ENCODE results near the gene TNNI3K. TPM values are rescaled to one million over a fixed set of nuclear protein-coding genes. Genes with fewer than 3 reads are reported as not detected.

Gene TNNI3K
- total RNA-seq, 2 experiments from 2014 or later: 0.45 to 0.67 TPM

- no peak overlapping the region for H3K27ac Mint-ChIP-seq
- DNase-seq: no peak
- H3K36me3 Mint-ChIP-seq: no peaks in the 10 kb centered on the region
- POLR2A ChIA-PET: no interaction called here
- no peaks in the 10 kb centered on the region for H3K27me3 Mint-ChIP-seq
- H3K4me1 Mint-ChIP-seq: no peaks in the 10 kb centered on the region
- no peak overlapping the region for H3K4me3 Mint-ChIP-seq
- no peak for ATAC-seq (ENCODE audit: low read depth)
- no peaks in the 10 kb centered on the region for H3K9me3 Mint-ChIP-seq
Observed at GRCh38 chr1:74380252-74380651, 145.1 kb downstream of the TNNI3K start.

GRCh38 chr1:74388855-74389254 is 153.7 kb downstream of the TNNI3K start:
- POLR2A ChIA-PET: no interaction called here
- ATAC-seq (ENCODE audit: low read depth) (no peak), DNase-seq (no peak)
- H3K9me3 Mint-ChIP-seq: no peaks in the 10 kb centered on the region
- H3K27me3 Mint-ChIP-seq: no peaks in the 10 kb centered on the region
- no peaks in the 10 kb centered on the region for H3K36me3 Mint-ChIP-seq
- H3K4me3 Mint-ChIP-seq: no peak overlapping the region
- H3K27ac Mint-ChIP-seq: no peak overlapping the region
- no peaks in the 10 kb centered on the region for H3K4me1 Mint-ChIP-seq

GRCh38 chr1:74392186-74392585 is 157.0 kb downstream of the TNNI3K start:
- Mint-ChIP-seq H3K9me3 (no peaks in the 10 kb centered on the region), H3K27me3 (no peaks in the 10 kb centered on the region), H3K27ac (no peak overlapping the region), H3K36me3 (no peaks in the 10 kb centered on the region), H3K4me3 (no peak overlapping the region), H3K4me1 (no peaks in the 10 kb centered on the region)
- POLR2A ChIA-PET: no interaction called here
- DNase-seq (no peak), ATAC-seq (ENCODE audit: low read depth) (no peak)

- POLR2A ChIA-PET: no interaction called here
- Mint-ChIP-seq H3K4me3 (no peak overlapping the region), H3K9me3 (no peaks in the 10 kb centered on the region), H3K4me1 (no peaks in the 10 kb centered on the region), H3K27ac (no peak overlapping the region), H3K27me3 (no peaks in the 10 kb centered on the region), H3K36me3 (no peaks in the 10 kb centered on the region)
- no peak for ATAC-seq (ENCODE audit: low read depth)
- no peak for DNase-seq
Observed at GRCh38 chr1:74392840-74393239, 157.7 kb downstream of the TNNI3K start.

GRCh38 chr1:74395571-74395970 is 160.4 kb downstream of the TNNI3K start:
- Mint-ChIP-seq H3K4me3 (no peak overlapping the region), H3K9me3 (no peaks in the 10 kb centered on the region), H3K27ac (no peak overlapping the region), H3K36me3 (no peaks in the 10 kb centered on the region), H3K27me3 (no peaks in the 10 kb centered on the region), H3K4me1 (no peaks in the 10 kb centered on the region)
- POLR2A ChIA-PET: no interaction called here
- DNase-seq: no peak
- ATAC-seq (ENCODE audit: low read depth): no peak

- H3K27me3 Mint-ChIP-seq: no peaks in the 10 kb centered on the region
- POLR2A ChIA-PET: no interaction called here
- no peaks in the 10 kb centered on the region for H3K9me3 Mint-ChIP-seq
- ATAC-seq (ENCODE audit: low read depth) (no peak), DNase-seq (no peak)
- H3K4me3 Mint-ChIP-seq: no peak overlapping the region
- no peaks in the 10 kb centered on the region for H3K4me1 Mint-ChIP-seq
- no peaks in the 10 kb centered on the region for H3K36me3 Mint-ChIP-seq
- H3K27ac Mint-ChIP-seq: no peak overlapping the region
Observed at GRCh38 chr1:74396462-74396861, 161.3 kb downstream of the TNNI3K start.

GRCh38 chr1:74396933-74397332 is 161.7 kb downstream of the TNNI3K start:
- POLR2A ChIA-PET: no interaction called here
- ATAC-seq (ENCODE audit: low read depth) (no peak), DNase-seq (no peak)
- H3K27ac Mint-ChIP-seq: no peak overlapping the region
- H3K4me3 Mint-ChIP-seq: no peak overlapping the region
- no peaks in the 10 kb centered on the region for H3K4me1 Mint-ChIP-seq
- H3K9me3 Mint-ChIP-seq: no peaks in the 10 kb centered on the region
- no peaks in the 10 kb centered on the region for H3K36me3 Mint-ChIP-seq
- H3K27me3 Mint-ChIP-seq: no peaks in the 10 kb centered on the region

GRCh38 chr1:74399249-74399648 is 164.1 kb downstream of the TNNI3K start:
- DNase-seq (no peak), ATAC-seq (ENCODE audit: low read depth) (no peak)
- POLR2A ChIA-PET: no interaction called here
- H3K9me3 Mint-ChIP-seq: no peaks in the 10 kb centered on the region
- H3K4me1 Mint-ChIP-seq: no peaks in the 10 kb centered on the region
- no peak overlapping the region for H3K27ac Mint-ChIP-seq
- H3K4me3 Mint-ChIP-seq: no peak overlapping the region
- H3K27me3 Mint-ChIP-seq: no peaks in the 10 kb centered on the region
- no peaks in the 10 kb centered on the region for H3K36me3 Mint-ChIP-seq

- POLR2A ChIA-PET: no interaction called here
- H3K27me3 Mint-ChIP-seq: no peaks in the 10 kb centered on the region
- DNase-seq: no peak
- H3K36me3 Mint-ChIP-seq: no peaks in the 10 kb centered on the region
- H3K27ac Mint-ChIP-seq: no peak overlapping the region
- H3K4me1 Mint-ChIP-seq: no peaks in the 10 kb centered on the region
- H3K9me3 Mint-ChIP-seq: no peaks in the 10 kb centered on the region
- ATAC-seq (ENCODE audit: low read depth): no peak
- H3K4me3 Mint-ChIP-seq: no peak overlapping the region
Observed at GRCh38 chr1:74402873-74403272, 167.7 kb downstream of the TNNI3K start.

GRCh38 chr1:74403606-74404005 is 168.4 kb downstream of the TNNI3K start:
- no peak for ATAC-seq (ENCODE audit: low read depth)
- no peaks in the 10 kb centered on the region for H3K36me3 Mint-ChIP-seq

GRCh38 chr1:74406759-74407158 is 171.6 kb downstream of the TNNI3K start:
- ATAC-seq (ENCODE audit: low read depth) (no peak), DNase-seq (no peak)
- H3K27ac Mint-ChIP-seq: no peak overlapping the region
- POLR2A ChIA-PET: no interaction called here
- no peaks in the 10 kb centered on the region for H3K27me3 Mint-ChIP-seq
- H3K9me3 Mint-ChIP-seq: no peaks in the 10 kb centered on the region
- H3K36me3 Mint-ChIP-seq: no peaks in the 10 kb centered on the region
- H3K4me3 Mint-ChIP-seq: no peak overlapping the region
- H3K4me1 Mint-ChIP-seq: no peaks in the 10 kb centered on the region

More at GRCh38 chr1:74403606-74404005, 168.4 kb downstream of the TNNI3K start:
- H3K4me3 Mint-ChIP-seq: no peak overlapping the region
- no peaks in the 10 kb centered on the region for H3K9me3 Mint-ChIP-seq
- POLR2A ChIA-PET: no interaction called here
- DNase-seq: no peak
- no peaks in the 10 kb centered on the region for H3K27me3 Mint-ChIP-seq
- no peaks in the 10 kb centered on the region for H3K4me1 Mint-ChIP-seq
- H3K27ac Mint-ChIP-seq: no peak overlapping the region

GRCh38 chr1:74407902-74408301 is 172.7 kb downstream of the TNNI3K start:
- Mint-ChIP-seq H3K36me3 (no peaks in the 10 kb centered on the region), H3K27me3 (no peaks in the 10 kb centered on the region), H3K9me3 (no peaks in the 10 kb centered on the region), H3K4me1 (no peaks in the 10 kb centered on the region), H3K4me3 (no peak overlapping the region), H3K27ac (no peak overlapping the region)
- DNase-seq (no peak), ATAC-seq (ENCODE audit: low read depth) (no peak)
- POLR2A ChIA-PET: no interaction called here

GRCh38 chr1:74412244-74412643 is 177.1 kb downstream of the TNNI3K start:
- no peaks in the 10 kb centered on the region for H3K27me3 Mint-ChIP-seq
- POLR2A ChIA-PET: no interaction called here
- no peaks in the 10 kb centered on the region for H3K36me3 Mint-ChIP-seq
- H3K4me1 Mint-ChIP-seq: no peaks in the 10 kb centered on the region
- no peak overlapping the region for H3K4me3 Mint-ChIP-seq
- no peak for DNase-seq
- H3K27ac Mint-ChIP-seq: no peak overlapping the region
- no peak for ATAC-seq (ENCODE audit: low read depth)
- H3K9me3 Mint-ChIP-seq: no peaks in the 10 kb centered on the region

- POLR2A ChIA-PET: no interaction called here
Observed at GRCh38 chr1:74415935-74416334, 180.7 kb downstream of the TNNI3K start.

GRCh38 chr1:74419611-74420010 is 184.4 kb downstream of the TNNI3K start:
- POLR2A ChIA-PET: no interaction called here
- Mint-ChIP-seq H3K36me3 (no peaks in the 10 kb centered on the region), H3K9me3 (no peaks in the 10 kb centered on the region), H3K4me1 (no peaks in the 10 kb centered on the region), H3K27me3 (no peaks in the 10 kb centered on the region), H3K27ac (no peak overlapping the region), H3K4me3 (no peak overlapping the region)
- DNase-seq (no peak), ATAC-seq (ENCODE audit: low read depth) (no peak)

More at GRCh38 chr1:74415935-74416334, 180.7 kb downstream of the TNNI3K start:
- Mint-ChIP-seq H3K4me3 (no peak overlapping the region), H3K27me3 (no peaks in the 10 kb centered on the region), H3K36me3 (no peaks in the 10 kb centered on the region), H3K27ac (no peak overlapping the region), H3K4me1 (no peaks in the 10 kb centered on the region), H3K9me3 (no peaks in the 10 kb centered on the region)
- DNase-seq (no peak), ATAC-seq (ENCODE audit: low read depth) (no peak)
